GM04504 (cell line): ENCODE measurements around the gene DPF3.
A peak's percentile ranks its signal among the peaks of the same experiment; 100 is the strongest.

Source experiments
- DNase-seq: peaks from one replicate; pipeline ENCODE4 v3.0.0-alpha.2; 2012; ENCODE audit warnings: low read depth

DPF3 gene

GRCh38 chr14:72644038-72644437 lies 249.9 kb downstream of the DPF3 start:
- no peak for DNase-seq

DNA sequence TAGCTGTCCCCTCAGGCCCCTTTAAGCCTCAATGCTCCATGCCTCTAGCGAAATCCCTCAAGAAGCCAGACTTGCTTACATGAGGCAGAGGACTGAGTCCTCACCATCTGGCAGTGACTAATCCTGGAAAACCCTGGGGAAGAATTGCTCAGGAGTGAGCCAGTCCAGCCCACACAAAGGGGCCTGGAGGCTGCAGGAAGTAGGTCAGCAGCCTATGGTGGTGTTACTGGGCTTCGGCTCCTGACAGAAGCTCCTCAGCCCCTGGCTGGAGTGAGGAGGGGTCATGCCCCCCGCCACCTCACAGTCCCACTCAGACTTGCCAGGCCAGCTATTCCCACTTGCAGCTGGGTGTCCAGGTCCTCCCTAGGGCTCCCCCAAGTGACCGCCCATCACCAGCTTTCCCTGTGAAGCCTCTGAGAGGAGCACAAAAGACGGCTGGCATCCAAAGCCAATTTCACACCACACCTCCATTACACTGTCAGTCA lies 250.5 kb downstream of the DPF3 start:
- peak; percentile 89 for DNase-seq

- DNase-seq: no peak
These were observed 252.9 kb downstream of the DPF3 start for GRCh38 chr14:72640911-72641485.

DNA sequence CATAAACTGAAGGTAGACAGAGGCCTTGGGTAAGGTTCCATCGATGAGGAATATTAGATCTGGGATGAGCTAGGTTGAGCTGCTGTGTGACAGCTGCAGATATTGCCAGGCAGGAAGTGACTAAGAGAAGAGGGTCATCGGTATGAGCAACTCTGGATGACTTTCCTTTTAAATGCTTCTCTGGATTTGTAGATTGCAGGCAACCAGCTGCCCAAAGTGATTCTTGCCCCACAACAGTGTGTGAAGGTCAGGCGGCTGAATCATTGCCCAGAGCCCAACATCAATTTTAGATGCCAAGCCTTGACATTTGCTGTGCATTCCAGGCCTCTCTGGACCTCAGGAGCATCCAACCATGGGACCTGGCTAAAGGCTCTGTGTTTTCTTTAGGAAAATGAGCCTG lies 255.9 kb downstream of the DPF3 start:
- peak; percentile 67 for DNase-seq

DNA sequence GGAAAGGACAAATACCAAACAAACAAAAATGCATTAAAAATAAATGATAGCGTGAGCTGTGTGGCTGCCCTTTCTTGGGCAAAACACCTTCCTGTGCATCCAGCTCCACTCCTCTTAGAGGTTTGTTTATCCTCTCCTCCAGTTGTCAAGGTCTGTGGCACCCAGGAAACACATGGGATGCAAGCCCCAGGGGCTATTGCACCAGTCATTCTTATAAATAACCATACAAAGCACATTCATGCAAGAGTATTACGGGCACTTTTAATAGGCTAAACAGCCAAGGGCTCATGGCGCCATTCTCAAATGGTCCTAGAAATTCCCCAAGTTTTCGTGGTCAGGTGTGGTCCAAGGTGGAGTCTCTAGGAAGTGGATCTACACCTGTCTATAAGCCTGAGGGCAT lies 257.0 kb downstream of the DPF3 start:
- DNase-seq: no peak

DNA sequence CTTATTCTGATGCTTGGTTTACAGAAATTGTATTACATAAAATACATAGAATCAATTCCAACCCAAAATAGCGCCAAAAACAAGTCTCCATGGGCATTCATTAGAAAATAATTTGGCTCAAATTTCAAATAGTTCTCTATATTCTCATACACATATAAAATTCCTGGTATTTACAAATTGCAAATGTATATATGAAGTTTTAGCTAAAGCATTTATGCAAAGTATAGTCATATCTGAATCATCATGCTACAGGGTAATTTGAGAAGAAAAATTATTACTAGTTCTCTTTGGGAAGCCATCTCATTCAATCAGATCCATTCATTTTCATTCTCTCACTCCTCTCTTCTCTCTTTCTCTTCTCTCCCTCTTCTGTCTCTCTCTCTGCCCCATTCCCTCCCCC lies 257.8 kb downstream of the DPF3 start:
- no peak for DNase-seq

GRCh38 chr14:72634691-72635616 lies 258.9 kb downstream of the DPF3 start:
- DNase-seq: no peak

- no peak for DNase-seq
These were observed 260.4 kb downstream of the DPF3 start for GRCh38 chr14:72633551-72633950.

DNA sequence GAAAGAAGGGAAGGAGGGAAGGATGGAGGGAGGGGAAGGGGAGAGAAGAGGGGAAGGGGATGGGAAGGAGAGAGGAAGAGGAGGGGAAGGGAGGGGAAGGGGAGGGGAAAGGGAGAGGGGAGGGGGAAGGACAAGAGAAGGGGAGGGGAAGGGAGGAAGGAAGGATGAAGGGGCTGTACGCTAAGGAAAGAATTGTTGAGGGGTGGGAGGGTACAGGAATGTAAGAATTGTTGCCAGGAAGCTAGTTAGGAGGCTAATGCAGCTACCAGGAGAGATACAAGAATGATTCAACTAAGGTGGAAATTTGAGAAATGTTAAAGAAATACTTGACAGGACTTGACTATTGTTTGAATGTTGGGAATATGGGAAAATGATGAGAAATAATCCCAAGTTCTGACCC lies 261.2 kb downstream of the DPF3 start:
- no peak for DNase-seq

GRCh38 chr14:72631401-72631800 lies 262.5 kb downstream of the DPF3 start:
- no peak for DNase-seq

GRCh38 chr14:72630374-72630773 lies 263.5 kb downstream of the DPF3 start:
- DNase-seq: no peak

DNA sequence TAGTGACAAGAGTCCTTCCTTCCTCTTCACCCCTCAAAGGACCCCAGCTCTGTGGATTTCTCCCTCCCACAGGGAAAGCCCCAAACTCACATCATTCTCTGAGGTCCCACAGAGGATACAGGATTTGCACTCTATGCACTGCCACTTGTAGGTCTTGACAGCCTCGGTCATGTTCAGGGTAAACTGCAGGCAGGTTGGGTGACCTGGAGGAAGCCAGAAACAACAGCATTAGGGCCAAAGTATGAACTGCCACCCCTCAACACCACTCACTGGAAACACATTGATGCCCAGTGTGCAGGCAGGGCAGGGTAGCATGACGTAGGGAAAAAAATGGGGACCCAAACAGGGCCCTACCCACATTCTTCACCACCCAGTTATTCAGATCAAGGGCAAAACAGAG lies 264.4 kb downstream of the DPF3 start:
- no peak for DNase-seq

- DNase-seq: no peak
These were observed 268.2 kb downstream of the DPF3 start for GRCh38 chr14:72625689-72626088.

GRCh38 chr14:72621387-72622065 lies 272.4 kb downstream of the DPF3 start:
- no peak for DNase-seq

GRCh38 chr14:72619881-72620280 lies 274.0 kb downstream of the DPF3 start:
- no peak for DNase-seq

DNA sequence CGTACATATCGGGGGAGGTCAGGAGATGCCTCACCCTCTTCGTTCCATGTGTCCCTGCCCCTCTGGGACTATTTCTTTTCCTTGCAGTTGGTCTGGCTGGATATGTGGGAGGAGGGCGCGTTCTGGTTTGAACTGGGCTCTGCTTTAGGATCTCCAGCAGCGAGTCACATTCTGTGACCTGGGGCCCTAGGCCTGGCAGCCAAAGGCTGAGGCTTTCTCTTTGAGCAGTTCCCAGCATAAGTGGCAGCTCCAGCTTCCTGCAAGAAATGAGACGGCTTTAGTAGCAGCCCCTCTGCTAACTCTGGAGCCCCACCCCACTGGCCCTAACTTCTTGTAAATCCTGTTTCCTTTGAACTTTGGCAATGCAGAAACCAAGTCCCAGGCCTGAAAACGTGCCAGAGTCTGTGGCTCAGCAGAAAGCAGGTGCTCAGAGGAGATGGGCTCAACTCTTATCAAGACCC lies 274.8 kb downstream of the DPF3 start:
- DNase-seq: no peak

DNA sequence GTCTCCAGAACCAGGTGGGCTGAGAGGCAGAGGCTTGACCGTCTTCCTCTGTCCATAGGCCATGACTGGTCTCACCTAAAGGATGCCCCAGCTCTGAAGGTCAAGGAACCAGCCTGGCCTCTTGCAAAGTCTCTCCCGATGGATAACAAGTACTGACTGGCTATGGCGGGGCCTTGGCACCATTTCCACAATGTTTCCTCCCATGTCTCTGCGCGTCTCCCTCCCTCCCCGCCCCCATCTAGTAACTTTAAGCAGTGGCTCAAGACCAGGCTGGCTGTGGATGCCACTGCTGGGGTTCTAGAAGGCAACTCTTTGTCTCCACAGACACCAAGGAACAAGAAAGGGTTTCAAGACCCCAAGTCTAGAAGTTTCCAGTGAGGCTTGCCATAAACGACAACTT lies 275.5 kb downstream of the DPF3 start:
- no peak for DNase-seq

DNA sequence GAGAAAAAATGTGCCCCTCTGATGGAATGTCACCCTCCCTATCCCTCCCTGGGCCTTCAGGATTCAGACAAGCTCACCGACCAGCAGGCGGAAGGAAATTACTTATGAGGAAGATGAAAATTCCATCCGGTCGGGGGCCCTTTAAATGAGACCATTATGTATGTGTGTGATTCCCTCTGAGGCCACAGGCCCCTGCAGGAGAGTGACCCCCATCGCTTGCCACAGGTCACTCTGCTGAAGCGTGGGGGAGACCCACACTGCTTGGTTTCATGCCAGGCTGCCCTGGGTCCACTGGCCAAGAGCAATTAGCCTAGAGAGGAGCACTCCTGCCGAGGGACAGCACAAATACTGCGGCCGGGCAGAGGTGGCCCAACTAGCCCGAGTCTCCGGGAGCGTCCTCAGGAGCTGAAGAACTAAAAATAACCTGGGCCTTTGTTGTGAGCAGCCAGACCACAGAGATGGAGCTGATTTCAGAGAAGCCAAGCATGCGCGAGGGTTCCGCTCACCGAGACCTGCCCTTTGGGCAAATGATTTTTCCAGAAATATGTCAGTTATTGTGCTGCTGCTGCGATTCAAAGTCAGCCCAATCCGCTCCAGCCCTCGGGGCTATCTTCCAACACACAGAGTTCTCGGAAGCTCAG lies 276.4 kb downstream of the DPF3 start:
- DNase-seq: no peak

DNA sequence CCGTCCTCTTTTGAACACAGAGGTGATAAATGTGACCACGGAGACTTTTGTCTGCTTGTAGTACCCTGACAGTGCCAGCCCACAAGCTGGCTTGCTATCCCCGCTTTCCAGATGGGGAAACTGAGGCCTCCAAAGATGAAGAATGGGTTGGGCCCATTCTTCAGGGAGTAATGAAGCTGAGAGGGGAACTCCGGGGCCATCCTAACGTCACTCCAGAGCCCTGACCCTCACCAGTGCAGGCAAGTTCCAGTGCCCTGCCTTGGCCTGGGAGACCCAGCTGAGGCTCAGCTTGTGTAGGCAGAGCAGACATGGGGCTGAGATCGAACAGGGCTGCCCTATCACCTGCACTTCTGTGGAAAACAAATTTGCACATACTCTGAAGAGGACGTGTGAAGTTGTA lies 277.1 kb downstream of the DPF3 start:
- no peak for DNase-seq

GRCh38 chr14:72616294-72616693 lies 277.6 kb downstream of the DPF3 start:
- DNase-seq: peak; percentile 30

DNA sequence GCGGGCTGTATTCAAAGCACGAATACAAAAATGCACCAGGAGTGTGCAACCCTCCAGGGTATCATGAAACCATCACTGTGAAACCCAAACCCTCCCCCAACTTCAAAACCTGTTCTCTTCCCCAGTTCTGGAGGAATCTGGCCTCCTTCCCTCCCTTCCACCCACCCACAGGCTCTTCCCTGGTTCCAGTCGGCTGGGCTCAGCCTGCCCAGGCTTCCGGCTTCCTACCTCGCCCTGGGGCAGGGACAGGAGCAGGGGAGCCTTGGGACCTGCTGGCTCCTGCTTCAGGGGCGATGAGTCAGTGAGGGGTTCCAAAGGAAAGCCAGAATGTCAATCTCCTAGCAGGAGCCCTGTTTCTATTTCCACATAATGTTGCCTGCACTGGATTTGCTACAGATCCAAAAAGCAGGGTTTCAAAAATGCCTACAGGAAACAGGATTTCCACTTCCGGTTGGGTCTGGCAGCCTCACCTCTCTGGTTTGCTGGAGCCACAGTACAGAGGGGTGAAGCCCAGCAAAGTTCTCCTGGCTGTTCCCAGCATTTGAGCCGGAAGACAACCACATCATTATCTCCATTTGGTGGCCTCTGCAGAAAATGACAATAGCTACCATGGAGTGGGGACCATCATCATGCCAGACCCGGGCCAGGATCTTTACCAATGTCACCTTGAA lies 278.3 kb downstream of the DPF3 start:
- no peak for DNase-seq
